Nucleus accumbens (tissue), 56 donors: ENCODE measurements around the gene ZNF408.
A peak's percentile ranks its signal among the peaks of the same experiment; 100 is the strongest.
"Not testable (repeated sequence)": the region's sequence is repeated elsewhere in the genome, so short reads cannot be mapped to it uniquely, and the experiment has no call there.

ENCODE experiments used
- DNase-seq, 56 donors: peaks; one replicate each; lab custom pipeline; 2025; lab: John Stamatoyannopoulos, UW

ZNF408 gene

GRCh38 chr11:46700241-46701077, at the start of gene ZNF408, which contains the start of gene ARHGAP1:
Gene ZNF408, plus strand, starts transcription at chr11:46701031. Its CDS starts 17 bp downstream, at chr11:46701048.
Gene ARHGAP1, minus strand, starts transcription at chr11:46700619. Its CDS starts 4,512 bp downstream, at chr11:46696107.
- peak; percentile 83 to 99 (median 97) for DNase-seq

- no peak for DNase-seq
Measured at GRCh38 chr11:46655631-46656030, 45.2 kb upstream of the ZNF408 start.

- no peak for DNase-seq
Measured at GRCh38 chr11:46657186-46657585, 43.6 kb upstream of the ZNF408 start.

- DNase-seq: no peak
Measured at GRCh38 chr11:46658259-46658658, 42.6 kb upstream of the ZNF408 start.

- peak in 1 of 56 donors; percentile 25 for DNase-seq
Measured at GRCh38 chr11:46659908-46660307, 40.9 kb upstream of the ZNF408 start.

- no peak for DNase-seq
Measured at GRCh38 chr11:46661836-46662235, 39.0 kb upstream of the ZNF408 start.

- DNase-seq: no peak
Measured at GRCh38 chr11:46662366-46662765, 38.5 kb upstream of the ZNF408 start.

- peak in 6 of 56 donors; percentile 16 to 59 (median 39) for DNase-seq
Measured at GRCh38 chr11:46663277-46663940, 37.4 kb upstream of the ZNF408 start.

- no peak for DNase-seq
Measured at GRCh38 chr11:46664612-46665011, 36.2 kb upstream of the ZNF408 start.

- DNase-seq: no peak
Measured at GRCh38 chr11:46665356-46665755, 35.5 kb upstream of the ZNF408 start.

- no peak for DNase-seq
Measured at GRCh38 chr11:46666516-46666915, 34.3 kb upstream of the ZNF408 start.

- DNase-seq: peak in 3 of 56 donors; percentile 23 to 41 (median 24)
Measured at GRCh38 chr11:46667043-46667481, 33.8 kb upstream of the ZNF408 start.

GRCh38 chr11:46668480-46669085, 32.2 kb upstream of the ZNF408 start:
- DNase-seq: no peak

GRCh38 chr11:46669711-46670139, 31.1 kb upstream of the ZNF408 start:
- DNase-seq: peak in 3 of 56 donors; percentile 18 to 19 (median 19)

- not testable (repeated sequence) for DNase-seq
Measured at GRCh38 chr11:46670521-46670920, 30.3 kb upstream of the ZNF408 start.

- no peak for DNase-seq
Measured at GRCh38 chr11:46671958-46672315, 28.9 kb upstream of the ZNF408 start.

GRCh38 chr11:46672381-46672839, 28.4 kb upstream of the ZNF408 start:
- no peak for DNase-seq

GRCh38 chr11:46673713-46674462, 26.9 kb upstream of the ZNF408 start:
- DNase-seq: no peak

- no peak for DNase-seq
Measured at GRCh38 chr11:46674463-46675287, 26.2 kb upstream of the ZNF408 start.
